Right lobe of liver (tissue), 4 donors: ENCODE measurements around the gene BACH2.

Experiments
- CTCF ChIP-seq, 4 donors: fragments of 200-600 bp in 3 of 4; fragments of 450-650 bp in 1 of 4; IDR thresholded peaks; one replicate each; pipeline versions ENCODE4 v1.5.1 to v1.8.0; 2016 to 2022; ENCODE audit warnings: antibody characterized with exemption in 4 of 4, mild to moderate bottlenecking in 2 of 4
- POLR2A ChIP-seq: fragments of 450-650 bp; IDR thresholded peaks from one replicate; pipeline ENCODE4 v1.6.1; 2017; ENCODE audit warnings: antibody characterized with exemption, mild to moderate bottlenecking
- donor health status: DM: no; HTN: no; CAD: no.
- donor health status: DM: no; HTN: no; CAD: no.
- donor health status: DM: no; HTN: yes; CAD: no.

- TF ChIP-seq POLR2A (no peak), CTCF (IDR thresholded peaks at IDR 0.05) (no peak)
These were observed 185.3 kb downstream of the BACH2 start for GRCh38 chr6:90111387-90111786.
